Stimulated activated CD8-positive, alpha-beta memory T cell treated with anti-CD3 and anti-CD28 coated beads, Interleukin-12 subunit alpha, Interleukin-12 subunit beta, amount 100 ng/mL, for 1 hour (primary cell): ENCODE results near the gene IRGQ.
"Not testable (repeated sequence)": the region's sequence is repeated elsewhere in the genome, so short reads cannot be mapped to it uniquely, and the experiment has no call there.

Experiments
- DNase-seq: peaks from one replicate; pipeline ENCODE4 v3.0.0-alpha.2; 2020; ENCODE audit warnings: low read depth

Gene IRGQ, protein sequence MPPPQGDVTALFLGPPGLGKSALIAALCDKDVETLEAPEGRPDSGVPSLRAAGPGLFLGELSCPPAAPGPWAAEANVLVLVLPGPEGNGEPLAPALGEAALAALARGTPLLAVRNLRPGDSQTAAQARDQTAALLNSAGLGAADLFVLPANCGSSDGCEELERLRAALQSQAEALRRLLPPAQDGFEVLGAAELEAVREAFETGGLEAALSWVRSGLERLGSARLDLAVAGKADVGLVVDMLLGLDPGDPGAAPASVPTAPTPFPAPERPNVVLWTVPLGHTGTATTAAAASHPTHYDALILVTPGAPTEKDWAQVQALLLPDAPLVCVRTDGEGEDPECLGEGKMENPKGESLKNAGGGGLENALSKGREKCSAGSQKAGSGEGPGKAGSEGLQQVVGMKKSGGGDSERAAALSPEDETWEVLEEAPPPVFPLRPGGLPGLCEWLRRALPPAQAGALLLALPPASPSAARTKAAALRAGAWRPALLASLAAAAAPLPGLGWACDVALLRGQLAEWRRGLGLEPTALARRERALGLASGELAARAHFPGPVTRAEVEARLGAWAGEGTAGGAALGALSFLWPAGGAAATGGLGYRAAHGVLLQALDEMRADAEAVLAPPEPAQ

DNA sequence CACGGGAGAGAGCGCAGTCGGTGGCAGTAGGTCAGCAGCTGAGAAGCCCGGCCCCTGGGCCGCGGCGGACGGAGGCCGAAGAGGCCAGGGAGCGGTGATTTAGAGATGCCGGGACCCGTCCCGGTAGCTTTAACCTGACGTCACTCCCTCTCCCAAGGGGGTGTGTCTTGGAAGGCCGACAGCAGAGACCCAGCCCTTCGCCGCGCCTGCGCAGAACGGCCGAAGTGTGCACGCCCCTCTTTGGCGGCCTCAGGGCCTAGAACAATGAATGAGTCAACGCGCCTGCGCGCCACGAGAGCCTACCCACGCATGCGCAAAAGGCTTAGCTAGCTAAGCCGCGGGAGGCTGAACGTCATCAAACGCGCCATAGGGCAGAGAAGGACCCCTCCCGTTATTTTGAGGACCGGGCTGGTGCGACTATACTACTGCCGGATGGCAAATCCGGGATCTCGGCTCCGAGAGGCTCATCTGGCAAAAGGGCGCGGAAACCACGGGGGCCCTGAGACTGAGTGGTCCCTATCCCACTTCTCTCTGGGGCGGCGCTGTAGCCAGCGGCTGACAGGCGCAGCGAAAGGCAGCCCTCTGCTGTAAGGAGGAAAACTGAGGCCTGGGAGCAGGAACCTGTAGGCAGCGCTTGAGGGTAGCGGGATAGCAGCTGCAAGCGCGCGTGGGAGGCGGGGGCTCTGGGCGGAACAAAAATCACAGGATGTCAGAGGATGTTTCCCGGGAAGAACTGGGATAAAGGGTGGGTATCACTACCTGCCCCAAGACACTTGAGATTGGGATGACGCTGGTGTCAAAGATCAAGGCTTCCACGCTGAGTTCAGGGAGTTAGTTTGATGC, at the start of gene IRGQ, which contains the start of gene ZNF576:
Gene IRGQ, minus strand, starts transcription at position 136 of the 843 bp plus-strand sequence. CDS start 796 bp downstream, outside the sequence.
Gene ZNF576, plus strand, starts transcription at position 597 of the 843 bp plus-strand sequence. CDS start 514 bp downstream, outside the sequence.
- peak; percentile 100 for DNase-seq

DNA sequence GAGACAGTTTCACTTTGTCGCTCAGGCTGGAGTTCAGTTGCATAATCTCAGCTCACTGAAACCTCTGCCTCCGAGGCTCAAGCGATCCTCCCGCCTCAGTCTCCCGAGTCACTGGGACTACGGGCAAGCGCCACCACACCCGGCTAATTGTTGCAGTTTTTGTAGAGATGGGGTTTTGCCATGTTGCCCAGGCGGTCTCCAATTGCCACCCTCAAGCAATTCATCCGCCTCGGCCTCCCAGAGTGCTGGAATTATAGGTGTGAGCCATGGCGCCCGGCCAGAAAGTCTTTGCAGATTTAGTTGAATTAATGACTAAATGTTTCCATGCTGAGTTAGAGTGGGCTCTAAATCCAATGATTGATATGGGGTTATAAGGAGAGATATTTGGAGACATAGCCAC, 48.2 kb upstream of the IRGQ start:
- no peak for DNase-seq

GRCh38 chr19:43643326-43643725, 47.4 kb upstream of the IRGQ start:
- no peak for DNase-seq

DNA sequence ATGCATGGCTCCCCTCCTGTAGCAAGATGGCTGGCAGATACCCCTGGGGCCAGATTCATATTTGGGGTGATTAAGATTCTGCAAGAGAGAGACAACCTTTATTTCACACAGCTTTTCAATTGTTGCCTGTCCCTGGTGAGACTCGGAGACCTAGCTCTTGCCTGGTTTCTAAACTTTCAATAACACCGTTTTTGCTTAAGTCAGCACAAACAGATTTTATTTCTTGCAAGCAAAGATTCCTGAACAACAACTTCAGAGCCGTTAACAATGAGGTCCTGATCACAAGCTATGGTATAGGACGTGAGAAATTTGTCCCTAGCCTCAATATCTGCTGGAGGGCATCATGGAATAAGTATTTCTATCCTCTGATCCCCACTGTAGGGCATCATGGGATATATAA, 46.6 kb upstream of the IRGQ start:
- DNase-seq, result no peak

- no peak for DNase-seq
Measured at GRCh38 chr19:43641333-43641732, 45.4 kb upstream of the IRGQ start.

- no peak for DNase-seq
Measured at GRCh38 chr19:43640424-43640757, 44.5 kb upstream of the IRGQ start.

- no peak for DNase-seq
Measured at GRCh38 chr19:43639519-43640423, 43.8 kb upstream of the IRGQ start, which contains the start of gene CADM4. Gene CADM4 (minus strand): TSS chr19:43639850. CDS start chr19:43639790, 60 bp downstream.

- DNase-seq, result no peak
Measured at GRCh38 chr19:43638995-43639518, 43.1 kb upstream of the IRGQ start.

DNA sequence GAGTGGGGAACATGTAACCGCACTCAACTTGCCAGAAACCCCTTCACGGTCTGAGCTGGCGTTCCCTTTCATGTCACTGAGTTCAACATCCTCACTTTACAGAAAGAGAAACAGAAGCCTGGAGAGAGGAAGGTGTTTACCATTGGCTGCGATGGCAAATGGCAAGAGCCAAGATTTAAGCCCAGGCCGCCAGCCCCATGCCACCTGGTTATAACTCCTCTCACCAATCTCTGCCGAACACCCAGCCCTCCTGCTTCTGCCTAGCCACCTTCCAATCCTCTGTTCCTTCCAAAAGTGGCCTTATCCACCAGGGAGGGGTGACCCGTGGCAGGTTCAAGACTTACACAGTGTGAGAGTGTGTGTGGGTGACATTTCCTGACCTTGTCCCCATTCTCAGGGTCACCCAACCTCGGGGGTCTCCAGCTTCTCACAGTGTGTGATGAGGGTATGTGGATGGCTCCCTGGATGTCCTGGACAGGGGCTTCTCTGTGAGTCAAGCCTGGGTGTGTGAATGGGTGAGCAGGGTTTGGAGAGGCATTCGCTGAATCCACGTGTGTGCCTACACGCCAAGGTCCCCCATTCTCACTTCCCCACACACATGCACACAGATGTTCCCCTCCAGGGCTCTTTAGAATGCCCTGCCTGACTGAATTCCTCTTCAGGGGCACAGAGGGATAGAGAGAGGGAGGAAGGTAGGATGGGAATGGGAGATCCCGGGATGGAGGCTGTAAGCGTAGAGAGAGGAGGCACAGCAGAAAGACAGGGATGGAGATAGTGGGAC, 42.5 kb upstream of the IRGQ start:
- DNase-seq, result no peak

- DNase-seq, result no peak
Measured at GRCh38 chr19:43636121-43636683, 40.3 kb upstream of the IRGQ start.

DNA sequence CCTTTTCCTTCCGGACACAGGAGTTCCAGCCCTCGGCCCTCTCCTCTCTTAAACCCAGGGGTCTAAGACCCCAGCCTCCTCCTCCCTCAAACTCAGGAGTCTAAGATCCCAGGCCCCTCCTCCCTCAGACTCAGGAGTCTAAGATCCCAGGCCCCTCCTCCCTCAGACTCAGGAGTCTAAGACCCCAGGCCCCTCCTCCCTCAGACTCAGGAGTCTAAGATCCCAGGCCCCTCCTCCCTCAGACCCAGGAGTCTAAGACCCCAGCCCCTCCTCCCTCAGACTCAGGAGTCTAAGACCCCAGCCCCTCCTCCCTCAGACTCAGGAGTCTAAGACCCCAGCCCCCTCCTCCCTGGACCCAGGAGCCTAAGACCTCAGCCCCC, 39.6 kb upstream of the IRGQ start:
- DNase-seq, result not testable (repeated sequence)

DNA sequence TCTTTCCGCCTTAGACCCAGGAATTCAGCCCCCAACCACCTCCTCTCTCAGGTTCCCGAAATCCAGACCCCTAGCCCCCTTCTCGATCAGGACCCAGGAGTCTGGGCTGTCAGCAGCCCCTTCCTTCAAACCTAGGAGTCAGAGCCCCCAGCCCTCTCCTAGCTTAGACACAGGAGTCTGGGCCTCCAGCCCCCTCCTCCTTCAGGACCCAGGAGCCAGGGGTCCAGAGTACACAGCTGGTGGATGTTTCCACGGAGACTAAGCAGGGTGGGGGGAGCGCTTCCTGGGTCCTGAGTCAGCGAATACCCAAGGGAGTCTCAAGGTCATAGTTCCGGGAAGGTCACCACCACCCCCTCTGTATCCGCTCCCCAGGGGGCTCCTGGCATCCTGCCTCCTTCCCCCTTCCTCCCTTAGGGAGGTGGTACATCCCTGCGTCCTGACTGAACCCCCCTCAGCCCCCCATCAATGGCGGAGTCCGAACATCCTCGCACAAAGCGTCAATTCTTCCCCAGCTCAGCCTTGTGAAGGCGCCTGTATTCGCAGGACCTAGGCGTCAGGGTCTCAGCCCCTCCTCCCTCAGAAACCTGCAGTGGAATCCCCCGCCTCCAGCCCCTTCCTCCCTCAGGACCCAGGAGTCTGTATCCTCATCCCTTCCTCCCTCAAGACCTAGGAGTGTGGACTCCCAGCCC, 39.1 kb upstream of the IRGQ start:
- no peak for DNase-seq

GRCh38 chr19:43634506-43634871, 38.6 kb upstream of the IRGQ start:
- no peak for DNase-seq

GRCh38 chr19:43634068-43634467, 38.1 kb upstream of the IRGQ start:
- no peak for DNase-seq

DNA sequence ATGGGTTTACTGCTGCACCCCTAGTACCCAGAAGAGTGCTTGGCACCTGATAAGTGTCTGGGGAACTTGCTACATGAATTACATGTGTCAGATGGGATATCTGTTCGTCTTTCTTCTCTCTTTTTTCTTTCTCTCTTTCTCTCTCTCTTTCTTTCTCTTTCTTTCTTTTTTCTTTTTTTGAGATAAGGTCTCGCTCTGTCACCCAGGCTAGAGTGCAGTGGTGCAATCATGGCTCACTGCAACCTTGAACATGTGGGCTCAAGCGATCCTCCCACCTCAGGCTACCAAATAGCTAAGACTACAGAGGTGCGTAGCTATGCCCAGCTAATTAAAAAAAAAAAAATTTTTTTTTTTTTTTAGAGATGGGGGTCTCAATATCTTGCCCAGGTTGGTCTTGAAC, 37.6 kb upstream of the IRGQ start:
- no peak for DNase-seq

DNA sequence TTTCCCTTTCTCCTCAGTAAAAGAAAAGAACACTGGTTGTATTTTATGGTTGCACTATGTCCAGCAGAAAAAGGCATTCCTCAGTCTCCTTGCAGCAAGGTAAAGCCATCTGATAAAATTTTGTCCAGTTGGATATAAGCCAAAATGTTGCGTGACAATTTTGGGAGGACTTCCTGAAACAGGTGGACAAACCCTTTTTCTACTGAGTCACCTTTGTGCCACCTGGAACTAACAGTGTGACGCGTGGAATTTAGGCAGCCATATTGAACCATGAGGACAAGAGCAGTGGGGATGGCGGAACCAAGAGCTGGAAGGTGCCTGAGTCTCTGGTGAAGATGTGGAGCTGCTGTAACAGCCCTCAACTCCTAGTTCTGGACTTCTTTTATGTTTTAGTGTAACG, 35.6 kb upstream of the IRGQ start:
- no peak for DNase-seq

- DNase-seq, result no peak
Measured at GRCh38 chr19:43628646-43629326, 32.9 kb upstream of the IRGQ start.

DNA sequence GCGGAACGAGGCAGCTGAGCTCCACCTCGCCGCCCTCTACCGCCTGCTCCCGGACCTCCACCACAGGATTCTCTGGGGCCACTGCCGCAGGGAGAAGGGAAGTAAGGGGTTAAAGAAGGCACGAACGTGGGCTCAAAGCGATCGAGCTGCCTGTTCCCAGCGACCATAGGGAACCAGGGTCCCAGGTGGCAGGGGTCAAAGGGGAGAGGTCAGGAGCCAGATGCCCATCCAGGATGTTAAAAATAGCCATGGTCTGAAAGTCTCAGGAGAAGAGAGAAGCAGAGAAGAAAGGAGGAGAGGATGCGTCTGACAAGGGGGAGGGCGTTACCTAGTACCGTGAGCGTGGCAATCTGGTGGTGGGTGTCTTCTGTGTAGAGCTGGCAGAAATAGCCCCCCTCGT, 30.9 kb upstream of the IRGQ start:
- DNase-seq, result no peak
